Liver (tissue), 9 donors: ENCODE results near the gene PLXDC1. TPM values are rescaled to one million over a fixed set of nuclear protein-coding genes. Genes with fewer than 3 reads are reported as not detected.

Source experiments
- DNase-seq: peaks from one replicate; pipeline ENCODE4 v3.0.0-alpha.2; 2017; ENCODE audit warnings: low spot score
- H3K27ac ChIP-seq, 2 donors: one replicate each; pipeline ENCODE4 v1.7.0; 2013; ENCODE audit warnings: inconsistent platforms in 2 of 2, low read length in 2 of 2, control low read depth in 1 of 2, low read depth in 1 of 2, mild to moderate bottlenecking in 1 of 2
- H3K27me3 ChIP-seq, 4 donors: one replicate each; pipeline versions ENCODE4 v1.6.1 to v1.7.0; 2013; ENCODE audit warnings: low read length in 3 of 4, inconsistent platforms in 1 of 4, mild to moderate bottlenecking in 1 of 4, moderate library complexity in 1 of 4; ENCODE audit not compliant: control insufficient read depth in 4 of 4, insufficient read depth in 4 of 4
- H3K36me3 ChIP-seq, 4 donors: one replicate each; pipeline versions ENCODE4 v1.6.1 to v1.7.0; 2013; ENCODE audit warnings: low read length in 3 of 4, mild to moderate bottlenecking in 3 of 4, low read depth in 1 of 4, moderate library complexity in 1 of 4; ENCODE audit not compliant: control insufficient read depth in 4 of 4, insufficient read depth in 3 of 4
- H3K4me1 ChIP-seq, 4 donors: one replicate each; pipeline versions ENCODE4 v1.6.1 to v1.7.0; 2013; ENCODE audit warnings: low read length in 3 of 4, mild to moderate bottlenecking in 3 of 4, moderate library complexity in 1 of 4; ENCODE audit not compliant: control insufficient read depth in 4 of 4, insufficient read depth in 4 of 4
- H3K4me3 ChIP-seq, 3 donors: one replicate each; pipeline versions ENCODE4 v1.6.1 to v1.7.0; 2013; ENCODE audit warnings: low read length in 3 of 3, control low read depth in 1 of 3, low read depth in 1 of 3, mild to moderate bottlenecking in 1 of 3
- H3K9ac ChIP-seq, 2 donors: one replicate each; pipeline ENCODE4 v1.7.0; 2013; ENCODE audit warnings: low read length in 2 of 2, mild to moderate bottlenecking in 2 of 2, moderate library complexity in 2 of 2, control low read depth in 1 of 2, low read depth in 1 of 2
- H3K9me3 ChIP-seq, 4 donors: one replicate each; pipeline versions ENCODE4 v1.6.1 to v1.7.0; 2013; ENCODE audit warnings: low read length in 3 of 4; ENCODE audit not compliant: control insufficient read depth in 4 of 4
- ATF3 ChIP-seq: IDR thresholded peaks from 2 replicates; pipeline ENCODE4 v1.6.1; 2016; ENCODE audit warnings: antibody characterized with exemption
- CTCF ChIP-seq: fragments of 150-350 bp; IDR thresholded peaks from 2 replicates; pipeline ENCODE4 v1.5.1; 2017; ENCODE audit warnings: improper control_type of control experiment, low read depth, low read length; ENCODE audit not compliant: missing input control
- FOXA1 ChIP-seq: IDR thresholded peaks from 2 replicates; pipeline ENCODE4 v1.6.1; 2016; ENCODE audit warnings: antibody characterized with exemption
- FOXA2 ChIP-seq: IDR thresholded peaks from 2 replicates; pipeline ENCODE4 v1.6.1; 2016; ENCODE audit warnings: antibody characterized with exemption
- GABPA ChIP-seq, 2 donors: IDR thresholded peaks in 1 of 2; conservative IDR thresholded peaks in 1 of 2; 2 replicates each; pipeline ENCODE4 v1.6.1; 2016; ENCODE audit warnings: antibody characterized with exemption in 2 of 2, mild to moderate bottlenecking in 1 of 2, moderate library complexity in 1 of 2
- HNF4A ChIP-seq, 2 donors: conservative IDR thresholded peaks; 2 replicates each; pipeline ENCODE4 v1.6.1; 2016; ENCODE audit warnings: antibody characterized with exemption in 2 of 2, mild to moderate bottlenecking in 2 of 2
- HNF4G ChIP-seq: IDR thresholded peaks from 2 replicates; pipeline ENCODE4 v1.6.1; 2016; ENCODE audit warnings: antibody characterized with exemption
- JUND ChIP-seq, 2 donors: IDR thresholded peaks; 2 replicates each; pipeline ENCODE4 v1.6.1; 2016; ENCODE audit warnings: antibody characterized with exemption in 2 of 2
- MAX ChIP-seq: IDR thresholded peaks from 2 replicates; pipeline ENCODE4 v1.6.1; 2016; ENCODE audit warnings: antibody characterized with exemption
- NR2F2 ChIP-seq: IDR thresholded peaks from 2 replicates; pipeline ENCODE4 v1.6.1; 2016; ENCODE audit warnings: antibody characterized with exemption
- RAD21 ChIP-seq, 2 donors: IDR thresholded peaks; 2 replicates each; pipeline ENCODE4 v1.6.1; 2016; ENCODE audit warnings: antibody characterized with exemption in 2 of 2, mild to moderate bottlenecking in 2 of 2
- REST ChIP-seq: IDR thresholded peaks from 2 replicates; pipeline ENCODE4 v1.6.1; 2016; ENCODE audit warnings: antibody characterized with exemption, mild to moderate bottlenecking
- RXRA ChIP-seq, 2 donors: IDR thresholded peaks; 2 replicates each; pipeline ENCODE4 v1.6.1; 2017 to 2018; ENCODE audit warnings: antibody characterized with exemption in 2 of 2, mild to moderate bottlenecking in 1 of 2
- SP1 ChIP-seq: IDR thresholded peaks from 2 replicates; pipeline ENCODE4 v1.6.1; 2018; ENCODE audit warnings: antibody characterized with exemption, mild to moderate bottlenecking
- TAF1 ChIP-seq: conservative IDR thresholded peaks from 2 replicates; pipeline ENCODE4 v1.6.1; 2016; ENCODE audit warnings: antibody characterized with exemption, mild to moderate bottlenecking
- YY1 ChIP-seq: IDR thresholded peaks from 2 replicates; pipeline ENCODE4 v1.6.1; 2016; ENCODE audit warnings: antibody characterized with exemption, mild to moderate bottlenecking
- ZBTB33 ChIP-seq: IDR thresholded peaks from 2 replicates; pipeline ENCODE4 v1.6.1; 2016; ENCODE audit warnings: antibody characterized with exemption
- WGBS: extraction: QIAGEN DNeasy Blood & Tissue Kit; methylation state at CpG from one replicate; pipeline ENCODE4 v1.1.7; 2013; 5-methylcytosine and 5-hydroxymethylcytosine counted together
- polyA plus RNA-seq, 2 donors: library from polyadenylated mRNA; stranded (reverse) in 1 of 2; unstranded in 1 of 2; fragments of 200-250 nt in 1 of 2; fragments of >200 nt in 1 of 2; fragmentation: Nextera tagmentation in 1 of 2; extraction: Ambion mirVana in 1 of 2; gene quantifications; one replicate each; pipeline versions ENCODE4 v1.2.1 to v1.2.3, GENCODE V29; 2013 to 2015
- total RNA-seq, 2 donors: library from RNA; depleted of rRNA; stranded (reverse); fragments of >200 nt; gene quantifications; one replicate each; pipeline ENCODE4 v1.2.3, GENCODE V29; 2014
- donor health status: healthy.
- donor health status: healthy.
- donor health status: healthy.
- donor health status: healthy.
- donor health status: healthy.

Gene PLXDC1
- total and polyA plus RNA-seq, 4 donors, result 0.14 to 0.84 (median 0.30) TPM

- Histone ChIP-seq H3K9me3 (no peaks in the 10 kb centered on the region), H3K27me3 (no peaks in the 10 kb centered on the region), H3K36me3 (no peaks in the 10 kb centered on the region), H3K4me3 (no peak overlapping the region), H3K27ac (peak overlapping the region in 1 of 2 donors; percentile 53), H3K4me1 (peaks cover 0 to 5% (median 0%) of the 10 kb centered on the region in 4 donors), H3K9ac (no peak overlapping the region)
- no peak for DNase-seq
- WGBS, result 78% methylated on average over 2 of the region's 2 CpGs
- TF ChIP-seq ZBTB33 (no peak), REST (no peak), SP1 (no peak), CTCF (no peak), RAD21 (IDR thresholded peaks at IDR 0.05) (no peak), FOXA2 (no peak), JUND (IDR thresholded peaks at IDR 0.05) (no peak), FOXA1 (no peak), NR2F2 (no peak), HNF4A (conservative IDR thresholded peaks at IDR 0.05) (no peak), RXRA (IDR thresholded peaks at IDR 0.05) (no peak), MAX (no peak), YY1 (no peak), TAF1 (no peak), HNF4G (no peak), GABPA (IDR thresholded peaks at IDR 0.05 in 1 of 2, conservative IDR thresholded peaks at IDR 0.05 in 1 of 2) (no peak), ATF3 (no peak)
Observed at GRCh38 chr17:39097150-39097519, 54.3 kb downstream of the PLXDC1 start.
